Measurements from ENCODE around the gene PTEN.

GRCh38 chr10:87867453-87867852 lies 4.0 kb downstream of the PTEN start:
- TF ChIP-seq POLR2A (IDR thresholded peaks at IDR 0.05) = no peak
- TF ChIP-seq, protein P1, sequence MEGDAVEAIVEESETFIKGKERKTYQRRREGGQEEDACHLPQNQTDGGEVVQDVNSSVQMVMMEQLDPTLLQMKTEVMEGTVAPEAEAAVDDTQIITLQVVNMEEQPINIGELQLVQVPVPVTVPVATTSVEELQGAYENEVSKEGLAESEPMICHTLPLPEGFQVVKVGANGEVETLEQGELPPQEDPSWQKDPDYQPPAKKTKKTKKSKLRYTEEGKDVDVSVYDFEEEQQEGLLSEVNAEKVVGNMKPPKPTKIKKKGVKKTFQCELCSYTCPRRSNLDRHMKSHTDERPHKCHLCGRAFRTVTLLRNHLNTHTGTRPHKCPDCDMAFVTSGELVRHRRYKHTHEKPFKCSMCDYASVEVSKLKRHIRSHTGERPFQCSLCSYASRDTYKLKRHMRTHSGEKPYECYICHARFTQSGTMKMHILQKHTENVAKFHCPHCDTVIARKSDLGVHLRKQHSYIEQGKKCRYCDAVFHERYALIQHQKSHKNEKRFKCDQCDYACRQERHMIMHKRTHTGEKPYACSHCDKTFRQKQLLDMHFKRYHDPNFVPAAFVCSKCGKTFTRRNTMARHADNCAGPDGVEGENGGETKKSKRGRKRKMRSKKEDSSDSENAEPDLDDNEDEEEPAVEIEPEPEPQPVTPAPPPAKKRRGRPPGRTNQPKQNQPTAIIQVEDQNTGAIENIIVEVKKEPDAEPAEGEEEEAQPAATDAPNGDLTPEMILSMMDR (IDR thresholded peaks at IDR 0.05) = no peak

Measured in adrenal gland (tissue), 5 donors.